Stomach (tissue), 4 donors: ENCODE data around the gene ITGA5.

Source experiments
- CTCF ChIP-seq, 7 experiments: fragments of 450-650 bp in 4 of 7; fragments of 200-600 bp in 3 of 7; sonication (generic) in 3 of 7; IDR thresholded peaks; one replicate each; pipeline ENCODE4 v1.5.1; 2016 to 2019; ENCODE audit warnings: antibody characterized with exemption in 7 of 7, control low read depth in 2 of 7, mild to moderate bottlenecking in 1 of 7
- EP300 ChIP-seq: sonication (generic); formaldehyde crosslinking; IDR thresholded peaks from one replicate; pipeline ENCODE4 v1.6.1; 2017; ENCODE audit warnings: antibody characterized with exemption
- POLR2A ChIP-seq, 4 donors: fragments of 450-650 bp; IDR thresholded peaks; one replicate each; pipeline ENCODE4 v1.6.1; 2016; ENCODE audit warnings: antibody characterized with exemption in 4 of 4, control low read depth in 2 of 4, mild to moderate bottlenecking in 1 of 4, moderate library complexity in 1 of 4
- POLR2AphosphoS5 ChIP-seq, 3 donors: sonication (generic); formaldehyde crosslinking; IDR thresholded peaks; one replicate each; pipeline ENCODE4 v1.6.1; 2016; ENCODE audit warnings: antibody characterized with exemption in 3 of 3

- TF ChIP-seq POLR2A (IDR thresholded peaks at IDR 0.05) (no peak), CTCF (IDR thresholded peaks at IDR 0.05) (no peak), EP300 (no peak), POLR2AphosphoS5 (IDR thresholded peaks at IDR 0.05) (no peak)
These were observed 67.0 kb downstream of the ITGA5 start for GRCh38 chr12:54352022-54352531.
